Hepatocyte (in vitro differentiated cells): ENCODE measurements around the gene ZNF235. TPM values are rescaled to one million over a fixed set of nuclear protein-coding genes. Genes with fewer than 3 reads are reported as not detected.

Experiments
- DNase-seq: peaks from one replicate; pipeline ENCODE4 v3.0.0-alpha.2; 2016; ENCODE audit warnings: low spot score
- H2AFZ ChIP-seq: fragments of 200-600 bp; sonication (generic); 2 replicates; pipeline ENCODE4 v1.6.0; 2016; ENCODE audit warnings: antibody characterized with exemption, mild to moderate bottlenecking
- H3K27ac ChIP-seq: fragments of 200-600 bp; sonication (generic); 2 replicates; pipeline ENCODE4 v1.5.1; 2016; ENCODE audit warnings: mild to moderate bottlenecking
- H3K27me3 ChIP-seq: fragments of 200-600 bp; sonication (generic); 2 replicates; pipeline ENCODE4 v1.6.1; 2016
- H3K36me3 ChIP-seq: fragments of 200-600 bp; sonication (generic); replicated peaks from 2 replicates; pipeline ENCODE4 v1.5.1; 2016; ENCODE audit warnings: low read depth; ENCODE audit not compliant: insufficient read depth
- H3K4me1 ChIP-seq: fragments of 200-600 bp; sonication (generic); 2 replicates; pipeline ENCODE4 v1.5.1; 2016; ENCODE audit warnings: mild to moderate bottlenecking, moderate library complexity; ENCODE audit not compliant: insufficient read depth
- H3K4me2 ChIP-seq: fragments of 200-600 bp; sonication (generic); 2 replicates; pipeline ENCODE4 v1.6.0; 2016
- H3K4me3 ChIP-seq: fragments of 200-600 bp; sonication (generic); 2 replicates; pipeline ENCODE4 v1.5.1; 2016; ENCODE audit warnings: mild to moderate bottlenecking
- H3K79me2 ChIP-seq: fragments of 200-600 bp; sonication (generic); 2 replicates; pipeline ENCODE4 v1.6.0; 2017; ENCODE audit warnings: mild to moderate bottlenecking
- H3K9me2 ChIP-seq: fragments of 200-600 bp; sonication (generic); replicated peaks from 2 replicates; pipeline ENCODE4 v1.6.0; 2017; ENCODE audit warnings: mild to moderate bottlenecking; ENCODE audit not compliant: insufficient read depth
- H3K9me3 ChIP-seq: fragments of 200-600 bp; sonication (generic); 2 replicates; pipeline ENCODE4 v1.5.1; 2016; ENCODE audit warnings: low read depth, mild to moderate bottlenecking
- H4K20me1 ChIP-seq: fragments of 200-600 bp; sonication (generic); 2 replicates; pipeline ENCODE4 v1.6.0; 2016; ENCODE audit warnings: mild to moderate bottlenecking; ENCODE audit not compliant: insufficient read depth, poor library complexity, severe bottlenecking
- EZH2 ChIP-seq: fragments of 200-600 bp; sonication (generic); IDR thresholded peaks from 2 replicates; pipeline ENCODE4 v1.6.1; 2016; ENCODE audit warnings: antibody characterized with exemption, mild to moderate bottlenecking, borderline replicate concordance
- EZH2phosphoT487 ChIP-seq: fragments of 200-600 bp; sonication (generic); IDR thresholded peaks from one replicate; pipeline ENCODE4 v1.6.1; 2018; ENCODE audit warnings: antibody characterized with exemption, mild to moderate bottlenecking, low read depth, moderate library complexity; ENCODE audit not compliant: unreplicated experiment, severe bottlenecking
- WGBS: methylation state at CpG from one replicate; pipeline ENCODE4 v1.1.6; 2016; ENCODE audit warnings: low lambda C conversion rate; ENCODE audit errors: missing lambda C conversion rate; 5-methylcytosine and 5-hydroxymethylcytosine counted together
- polyA plus RNA-seq: library from polyadenylated mRNA; unstranded; fragments of >200 nt; fragmentation: Nextera tagmentation; extraction: Ambion mirVana; gene quantifications from 2 replicates; pipeline ENCODE4 v1.2.1, GENCODE V29; 2016
- total RNA-seq: library from RNA; depleted of rRNA; stranded (reverse); fragments of >200 nt; gene quantifications from 2 replicates; pipeline ENCODE4 v1.2.3, GENCODE V29; 2014
- TF ChIP-seq, protein P1 (sequence below): fragments of 200-600 bp; sonication (generic); IDR thresholded peaks from 2 replicates; pipeline ENCODE4 v1.5.1; 2016; ENCODE audit warnings: antibody characterized with exemption, mild to moderate bottlenecking; ENCODE audit not compliant: poor library complexity

ZNF235 gene
- total and polyA plus RNA-seq, 2 experiments from 2014 or later = 2.7 to 5.6 TPM

DNA sequence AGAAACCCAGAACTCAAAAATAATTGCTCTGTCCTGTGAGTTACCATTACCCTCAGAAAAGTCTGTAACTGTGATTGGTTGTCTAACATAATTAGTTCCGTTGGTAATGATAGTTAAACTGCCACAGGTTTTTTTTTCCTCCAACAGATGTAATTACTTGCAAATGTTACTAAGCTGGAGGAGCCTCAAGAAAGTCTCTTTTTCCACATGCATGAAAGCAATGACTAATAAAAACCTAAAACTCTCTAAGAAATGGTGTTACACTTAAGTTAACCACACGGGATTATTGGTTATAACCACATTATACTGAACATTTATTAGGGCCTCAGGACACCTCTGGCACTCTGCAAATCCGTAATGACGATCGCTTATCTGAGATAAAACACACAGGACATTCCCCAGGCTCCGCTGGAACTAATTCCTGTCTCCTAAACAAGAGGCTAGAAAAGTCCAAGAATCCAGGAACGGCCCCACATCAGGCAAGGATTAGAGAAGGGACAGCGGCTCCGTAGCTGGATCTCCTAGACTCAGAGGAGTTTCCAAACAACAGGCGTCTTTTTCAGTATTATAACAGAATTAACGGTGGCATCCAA, 753 bp downstream of the ZNF235 start:
- Histone ChIP-seq H3K4me3 (peak overlapping the region; percentile 54), H3K79me2 (peaks cover 5% of the 10 kb centered on the region), H3K9me3 (no peaks in the 10 kb centered on the region), H3K9me2 (no peaks in the 10 kb centered on the region), H3K4me1 (peaks cover 8% of the 10 kb centered on the region), H3K27me3 (no peaks in the 10 kb centered on the region), H4K20me1 (no peaks in the 10 kb centered on the region), H3K27ac (peak overlapping the region; percentile 75), H2AFZ (peak overlapping the region; percentile 75), H3K4me2 (peak overlapping the region; percentile 74), H3K36me3 (no peaks in the 10 kb centered on the region)
- no peak for TF ChIP-seq EZH2phosphoT487
- TF ChIP-seq EZH2 = no peak
- TF ChIP-seq, protein P1, sequence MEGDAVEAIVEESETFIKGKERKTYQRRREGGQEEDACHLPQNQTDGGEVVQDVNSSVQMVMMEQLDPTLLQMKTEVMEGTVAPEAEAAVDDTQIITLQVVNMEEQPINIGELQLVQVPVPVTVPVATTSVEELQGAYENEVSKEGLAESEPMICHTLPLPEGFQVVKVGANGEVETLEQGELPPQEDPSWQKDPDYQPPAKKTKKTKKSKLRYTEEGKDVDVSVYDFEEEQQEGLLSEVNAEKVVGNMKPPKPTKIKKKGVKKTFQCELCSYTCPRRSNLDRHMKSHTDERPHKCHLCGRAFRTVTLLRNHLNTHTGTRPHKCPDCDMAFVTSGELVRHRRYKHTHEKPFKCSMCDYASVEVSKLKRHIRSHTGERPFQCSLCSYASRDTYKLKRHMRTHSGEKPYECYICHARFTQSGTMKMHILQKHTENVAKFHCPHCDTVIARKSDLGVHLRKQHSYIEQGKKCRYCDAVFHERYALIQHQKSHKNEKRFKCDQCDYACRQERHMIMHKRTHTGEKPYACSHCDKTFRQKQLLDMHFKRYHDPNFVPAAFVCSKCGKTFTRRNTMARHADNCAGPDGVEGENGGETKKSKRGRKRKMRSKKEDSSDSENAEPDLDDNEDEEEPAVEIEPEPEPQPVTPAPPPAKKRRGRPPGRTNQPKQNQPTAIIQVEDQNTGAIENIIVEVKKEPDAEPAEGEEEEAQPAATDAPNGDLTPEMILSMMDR = no peak
- peak; percentile 39 for DNase-seq
- under 1% methylated on average over 11 of the region's 11 CpGs for WGBS

DNA sequence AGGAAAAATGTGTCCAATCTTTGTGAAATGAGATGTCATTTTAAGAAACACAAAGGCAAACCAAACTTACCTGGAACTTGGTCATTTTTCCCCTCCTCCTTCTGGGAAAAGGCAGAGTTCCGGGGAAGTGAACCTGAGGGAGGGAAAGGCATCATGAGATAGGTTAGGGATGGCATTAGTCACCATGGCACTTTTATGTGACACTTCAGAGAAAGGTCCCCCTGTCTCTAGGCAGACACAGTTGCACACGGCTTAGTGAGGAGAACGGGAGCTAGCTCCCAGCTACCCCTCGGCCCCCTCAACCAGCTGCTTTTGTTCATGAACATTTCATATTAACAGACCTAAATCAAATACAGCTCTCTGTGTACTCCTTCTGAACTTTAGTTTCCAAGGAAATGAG, 1.5 kb downstream of the ZNF235 start:
- Histone ChIP-seq H4K20me1 (no peaks in the 10 kb centered on the region), H3K36me3 (no peaks in the 10 kb centered on the region), H3K9me2 (no peaks in the 10 kb centered on the region), H3K9me3 (no peaks in the 10 kb centered on the region), H3K27ac (no peak overlapping the region), H3K4me1 (peaks cover 8% of the 10 kb centered on the region), H3K4me2 (peak overlapping the region; percentile 74), H2AFZ (no peak overlapping the region), H3K4me3 (no peak overlapping the region), H3K27me3 (no peaks in the 10 kb centered on the region), H3K79me2 (peaks cover 5% of the 10 kb centered on the region)
- TF ChIP-seq, protein P1 = no peak
- no peak for TF ChIP-seq EZH2
- TF ChIP-seq EZH2phosphoT487 = no peak
- WGBS = 50% methylated on average over 4 of the region's 4 CpGs
- DNase-seq = no peak

DNA sequence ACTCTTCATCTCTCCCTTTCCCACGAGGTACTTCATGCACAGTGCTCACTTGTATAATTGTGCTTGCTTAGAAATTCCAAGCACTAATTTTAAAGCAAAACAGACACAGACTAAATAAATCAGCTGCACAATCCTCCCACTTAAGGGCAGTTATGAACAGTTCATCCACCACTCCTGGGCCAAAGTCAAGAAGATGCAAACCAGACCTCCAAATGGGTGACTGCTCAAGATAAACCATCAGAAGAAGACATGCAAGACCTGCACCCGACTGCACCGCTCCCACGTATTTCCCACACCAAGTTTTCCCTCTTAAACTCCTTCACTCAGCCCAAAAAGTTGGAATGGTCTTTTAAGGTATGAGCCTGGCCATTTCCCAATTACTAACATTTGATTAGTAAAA, 19.9 kb downstream of the ZNF235 start:
- Histone ChIP-seq H3K4me1 (no peaks in the 10 kb centered on the region), H3K27me3 (no peaks in the 10 kb centered on the region), H3K4me3 (no peak overlapping the region), H3K79me2 (no peaks in the 10 kb centered on the region), H3K36me3 (peaks cover 10% of the 10 kb centered on the region), H3K27ac (no peak overlapping the region), H3K9me2 (no peaks in the 10 kb centered on the region), H3K4me2 (peak overlapping the region; percentile 28), H2AFZ (no peak overlapping the region), H3K9me3 (peaks cover 6% of the 10 kb centered on the region), H4K20me1 (no peaks in the 10 kb centered on the region)
- DNase-seq = no peak
- no peak for TF ChIP-seq EZH2
- TF ChIP-seq, protein P1 = no peak
- 61% methylated on average over 4 of the region's 4 CpGs for whole genome bisulfite sequencing

DNA sequence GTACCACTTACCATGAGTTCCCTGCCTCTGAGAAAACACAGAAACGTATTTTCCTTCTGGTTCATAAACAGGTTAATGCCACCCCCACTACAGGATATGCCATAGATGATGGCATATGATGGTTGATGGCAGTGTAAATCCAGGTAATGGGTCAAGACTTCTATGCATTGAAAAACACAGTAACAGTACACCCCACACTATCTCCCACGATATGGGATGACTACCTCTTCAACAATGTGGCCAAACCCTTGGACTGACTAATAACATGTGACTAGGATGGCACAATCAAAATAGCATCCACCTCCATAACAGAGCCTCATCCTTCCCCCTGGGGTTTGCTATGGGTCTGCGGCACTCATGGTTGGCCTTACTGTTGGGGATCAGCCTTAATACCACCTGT, 22.0 kb downstream of the ZNF235 start:
- DNase-seq = no peak
- peaks cover 2% of the 10 kb centered on the region for H3K9me3 ChIP-seq
- no peaks in the 10 kb centered on the region for H3K27me3 ChIP-seq
- H3K36me3 ChIP-seq = peaks cover 6% of the 10 kb centered on the region
- no peak overlapping the region for H3K4me2 ChIP-seq
- no peaks in the 10 kb centered on the region for H3K9me2 ChIP-seq
- H3K27ac ChIP-seq = no peak overlapping the region
- H3K79me2 ChIP-seq = no peaks in the 10 kb centered on the region
- WGBS = 91% methylated on average over 3 of the region's 3 CpGs
- no peak overlapping the region for H2AFZ ChIP-seq
- no peaks in the 10 kb centered on the region for H3K4me1 ChIP-seq
- no peak overlapping the region for H3K4me3 ChIP-seq
- H4K20me1 ChIP-seq = no peaks in the 10 kb centered on the region
- TF ChIP-seq EZH2 (no peak), EZH2phosphoT487 (no peak)
- TF ChIP-seq, protein P1 = no peak
